Esophagus squamous epithelium (tissue), 4 donors: ENCODE results near the gene KIF1A.

Experiments used
- POLR2A ChIP-seq, 4 donors: fragments of 450-650 bp; IDR thresholded peaks; one replicate each; pipeline ENCODE4 v1.6.1; 2017; ENCODE audit warnings: antibody characterized with exemption in 4 of 4, mild to moderate bottlenecking in 4 of 4, moderate library complexity in 3 of 4
- TF ChIP-seq, protein P1 (sequence below), 6 experiments: fragments of 450-650 bp in 4 of 6; fragments of 200-600 bp in 2 of 6; sonication (generic) in 2 of 6; IDR thresholded peaks; one replicate each; pipeline ENCODE4 v1.5.1; 2016 to 2019; ENCODE audit warnings: antibody characterized with exemption in 6 of 6, mild to moderate bottlenecking in 4 of 6, moderate library complexity in 4 of 6

DNA sequence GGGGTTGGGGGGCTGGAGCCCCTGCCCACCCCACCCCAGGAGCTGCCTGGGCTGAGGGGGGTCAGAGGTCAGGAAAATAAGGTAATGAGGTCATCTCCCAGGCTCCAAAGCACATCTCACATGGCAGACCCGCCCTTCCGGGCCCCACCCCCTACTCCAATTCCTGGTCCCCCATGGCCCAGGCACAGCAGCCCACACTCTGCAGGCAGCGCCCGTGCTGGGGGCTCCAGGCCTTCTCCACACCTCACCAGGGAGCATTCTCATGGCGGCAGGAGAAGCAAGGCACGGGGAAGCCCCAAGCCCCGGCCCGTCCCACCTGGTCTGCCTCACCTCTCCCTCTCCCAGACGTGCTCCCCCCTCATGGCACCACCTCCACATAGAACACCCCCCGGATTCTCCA is 84.5 kb downstream of the KIF1A start:
- TF ChIP-seq POLR2A (IDR thresholded peaks at IDR 0.05): no peak
- TF ChIP-seq, protein P1, sequence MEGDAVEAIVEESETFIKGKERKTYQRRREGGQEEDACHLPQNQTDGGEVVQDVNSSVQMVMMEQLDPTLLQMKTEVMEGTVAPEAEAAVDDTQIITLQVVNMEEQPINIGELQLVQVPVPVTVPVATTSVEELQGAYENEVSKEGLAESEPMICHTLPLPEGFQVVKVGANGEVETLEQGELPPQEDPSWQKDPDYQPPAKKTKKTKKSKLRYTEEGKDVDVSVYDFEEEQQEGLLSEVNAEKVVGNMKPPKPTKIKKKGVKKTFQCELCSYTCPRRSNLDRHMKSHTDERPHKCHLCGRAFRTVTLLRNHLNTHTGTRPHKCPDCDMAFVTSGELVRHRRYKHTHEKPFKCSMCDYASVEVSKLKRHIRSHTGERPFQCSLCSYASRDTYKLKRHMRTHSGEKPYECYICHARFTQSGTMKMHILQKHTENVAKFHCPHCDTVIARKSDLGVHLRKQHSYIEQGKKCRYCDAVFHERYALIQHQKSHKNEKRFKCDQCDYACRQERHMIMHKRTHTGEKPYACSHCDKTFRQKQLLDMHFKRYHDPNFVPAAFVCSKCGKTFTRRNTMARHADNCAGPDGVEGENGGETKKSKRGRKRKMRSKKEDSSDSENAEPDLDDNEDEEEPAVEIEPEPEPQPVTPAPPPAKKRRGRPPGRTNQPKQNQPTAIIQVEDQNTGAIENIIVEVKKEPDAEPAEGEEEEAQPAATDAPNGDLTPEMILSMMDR (IDR thresholded peaks at IDR 0.05): no peak
